Activated CD4-positive, alpha-beta T cell treated with anti-CD3 and anti-CD28 coated beads, Interleukin-2, amount 50 U/mL, for 48 hours (primary cell): Measurements from ENCODE around the gene AZIN2.
"Not testable (repeated sequence)": the region's sequence is repeated elsewhere in the genome, so short reads cannot be mapped to it uniquely, and the experiment has no call there.

Experiments
- DNase-seq, 2 experiments: peaks; one replicate each; pipeline ENCODE4 v3.0.0-alpha.2; 2020

The AZIN2 gene

DNA sequence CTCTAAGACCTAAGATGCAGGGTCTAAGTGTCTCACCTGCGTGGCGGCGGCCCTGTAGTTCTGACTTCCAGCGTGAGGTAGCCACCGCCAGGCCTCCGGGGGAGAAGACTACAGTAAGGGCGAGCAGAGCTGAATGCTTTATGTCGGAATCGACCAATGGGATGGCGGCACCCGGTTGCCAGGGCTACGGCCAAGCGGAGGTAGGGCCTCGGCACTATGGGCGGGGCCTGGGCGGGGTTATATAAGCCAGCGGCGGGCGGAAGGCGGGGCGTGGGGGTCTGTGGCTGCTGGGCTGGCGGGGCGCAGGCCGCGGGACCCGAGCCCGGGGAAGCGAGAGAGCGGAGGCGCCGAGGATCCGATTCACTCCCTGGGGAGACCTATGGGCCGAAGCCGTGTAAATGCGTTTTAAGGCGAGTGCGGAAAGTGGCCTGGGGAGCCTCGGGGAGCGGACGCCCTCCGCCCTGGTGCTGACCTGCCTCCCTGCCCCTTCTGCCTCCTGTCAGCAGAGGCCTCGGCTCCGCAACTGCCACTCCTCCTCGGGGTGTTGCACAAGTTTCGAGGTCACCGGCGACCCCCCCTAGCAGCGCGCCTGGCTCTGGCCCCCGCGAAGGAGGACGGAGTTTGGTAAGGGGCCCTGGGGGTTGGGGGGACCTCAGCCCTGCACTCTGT lies at the start of gene AZIN2:
AZIN2 (plus strand) TSS at position 269 of the 669 bp plus-strand sequence. CDS start 1,097 bp downstream, outside the sequence.
- peak; percentile 98 for DNase-seq

DNA sequence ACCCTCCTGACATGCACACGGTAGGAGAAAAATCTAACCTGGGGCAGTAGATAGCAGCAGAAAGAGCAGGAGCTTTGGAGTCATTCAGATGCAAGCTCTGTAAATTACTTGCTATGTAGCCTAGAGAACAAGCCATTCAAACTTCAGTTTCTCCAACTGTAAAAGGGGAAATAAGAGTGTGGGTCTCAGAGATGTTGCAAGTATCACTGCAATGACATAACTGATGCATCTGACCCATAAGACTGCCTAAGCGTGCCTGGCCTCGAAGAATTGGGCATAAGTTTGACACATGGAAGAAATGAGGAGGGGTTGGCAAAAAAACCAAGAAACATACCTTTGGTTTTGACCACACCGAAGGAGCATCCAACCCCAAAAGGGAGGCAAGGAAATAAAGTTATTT lies 49.4 kb upstream of the AZIN2 start:
- no peak for DNase-seq

DNA sequence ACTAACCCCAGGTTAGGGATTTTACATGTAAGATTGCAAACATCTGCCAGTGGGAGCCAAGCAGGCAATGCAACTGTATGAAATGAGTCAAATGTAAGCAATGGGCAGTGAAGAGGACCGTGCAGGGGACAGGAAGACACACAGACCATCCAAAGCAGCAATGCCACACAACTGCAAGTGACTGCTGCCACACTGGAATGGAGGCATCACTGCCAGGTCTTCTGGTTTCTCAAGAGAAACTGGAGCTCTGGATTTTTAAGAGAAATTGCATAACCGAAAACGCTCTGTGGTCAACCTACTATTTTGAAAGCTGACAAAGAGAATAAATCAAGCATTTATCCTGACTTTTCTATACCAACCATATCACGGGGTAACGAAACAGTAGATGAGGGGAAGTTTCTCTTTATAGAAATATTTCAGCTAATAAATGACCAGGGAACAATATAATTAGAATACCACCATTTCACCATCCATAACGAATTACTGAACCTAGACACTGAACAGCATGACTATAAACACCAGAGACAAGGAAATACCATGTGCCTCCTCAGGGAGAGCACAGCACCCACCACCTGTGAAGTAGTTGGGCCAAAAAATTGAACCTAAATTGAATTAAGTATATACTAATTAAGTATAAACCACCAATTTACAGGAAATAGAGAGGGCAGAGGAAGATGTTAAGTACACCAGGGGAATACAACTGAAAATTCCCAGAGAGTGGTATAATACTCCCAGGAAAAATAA lies 48.7 kb upstream of the AZIN2 start:
- DNase-seq: no peak

DNA sequence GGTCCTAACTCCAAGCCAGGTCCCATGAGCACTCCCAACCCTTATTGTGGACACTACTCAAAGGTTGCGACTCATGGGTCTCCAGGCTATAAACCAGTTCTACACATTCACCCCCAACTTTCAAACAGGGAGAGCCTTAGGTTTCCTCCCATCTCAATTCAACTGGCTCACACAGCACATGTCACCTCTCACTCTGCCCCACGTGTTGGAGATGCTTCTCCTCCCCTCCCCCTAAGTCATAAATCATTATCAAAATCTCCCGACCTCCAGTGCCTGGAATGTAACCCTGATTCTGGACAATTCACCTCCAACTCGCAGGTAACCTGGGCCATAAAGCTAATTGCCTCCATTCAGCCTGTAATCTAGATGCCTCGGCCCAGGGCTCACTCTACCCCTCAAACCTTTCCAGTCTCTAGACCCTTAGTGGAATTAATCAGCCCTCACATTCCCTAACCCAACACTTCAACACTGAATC lies 44.9 kb upstream of the AZIN2 start:
- DNase-seq: peak; percentile 17 to 30

GRCh38 chr1:33036526-33037503 lies 44.1 kb upstream of the AZIN2 start, which contains the start of gene AK2:
AK2 (minus strand) TSS chr1:33036883; CDS start chr1:33036828, 55 bp downstream.
- DNase-seq: peak; percentile 95 to 97

DNA sequence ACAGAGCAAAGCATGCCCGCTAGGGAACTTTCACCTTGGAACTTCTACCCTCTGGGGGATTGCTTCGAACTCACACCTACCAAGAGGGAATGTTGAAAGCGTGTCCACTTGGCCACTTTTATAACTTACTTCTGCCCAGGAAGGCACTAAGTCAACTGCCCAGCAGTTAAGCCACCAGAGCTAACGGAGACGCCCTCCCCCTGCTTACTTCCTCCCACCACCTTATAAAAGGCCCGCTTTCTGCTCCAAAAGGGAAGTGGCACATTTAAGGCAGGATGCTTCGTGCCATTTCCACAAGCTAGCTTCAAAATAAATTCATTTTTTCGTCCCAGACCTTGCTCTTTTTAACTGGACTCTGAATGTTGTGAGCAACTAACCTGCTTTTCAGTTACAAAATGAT lies 41.1 kb upstream of the AZIN2 start:
- no peak for DNase-seq

DNA sequence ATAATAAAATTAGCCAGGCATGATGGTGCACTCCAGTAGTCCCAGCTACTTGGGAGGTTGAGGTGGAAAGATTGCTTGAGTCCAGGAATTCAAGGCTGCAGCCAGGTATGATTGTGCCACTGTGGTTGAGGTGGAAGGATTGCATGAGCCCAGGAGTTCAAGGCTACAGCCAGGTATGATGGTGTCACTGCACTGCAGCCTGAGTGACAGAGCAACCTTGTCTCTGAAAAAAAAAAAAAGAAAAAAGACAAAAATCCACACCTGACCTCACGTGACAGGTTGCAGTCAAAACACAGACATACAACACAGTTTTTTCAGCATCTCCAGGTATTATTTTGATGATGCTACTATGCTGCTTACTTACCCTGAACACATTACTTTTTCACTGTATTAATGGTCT lies 39.9 kb upstream of the AZIN2 start:
- no peak for DNase-seq

GRCh38 chr1:33042831-33043230 lies 38.1 kb upstream of the AZIN2 start:
- DNase-seq: no peak

DNA sequence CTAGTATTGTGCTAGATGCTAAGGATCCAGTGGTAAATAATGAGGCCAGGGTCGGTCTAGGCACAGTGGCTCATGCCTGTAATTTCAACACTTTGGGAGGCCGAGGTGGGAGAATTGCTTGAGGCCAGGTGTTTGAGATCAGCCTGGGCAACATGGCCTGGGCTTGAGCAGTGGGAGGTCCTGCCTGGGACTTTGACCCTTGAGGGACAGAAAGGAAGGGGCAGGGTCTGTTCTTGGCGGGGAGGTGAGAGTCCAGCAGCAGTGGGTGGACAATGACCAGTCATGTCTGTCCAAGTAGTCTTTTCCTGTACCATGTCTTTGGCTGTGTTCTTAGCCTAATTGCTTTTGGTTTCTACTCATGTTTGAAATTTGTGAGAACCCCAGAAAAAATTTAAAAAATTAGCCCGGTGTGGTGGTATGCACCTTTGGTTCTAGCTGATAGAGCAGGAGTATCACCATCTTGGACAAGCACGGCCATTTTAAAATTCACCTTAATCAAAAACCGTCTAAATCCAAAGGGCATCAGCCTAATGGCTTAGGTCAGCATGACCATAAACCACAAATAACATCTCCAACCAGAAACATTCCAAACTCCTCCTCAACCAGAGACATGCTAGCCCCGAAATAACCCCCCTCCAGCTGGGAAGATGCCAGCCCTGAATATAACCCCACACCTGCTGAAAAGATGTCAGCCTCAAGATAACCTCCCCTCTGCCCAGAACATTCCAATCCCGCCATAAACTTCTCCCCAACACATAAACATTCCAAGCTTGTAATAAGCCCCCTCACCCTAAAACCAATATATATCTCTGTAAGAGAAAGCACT lies 37.5 kb upstream of the AZIN2 start:
- DNase-seq: no peak

DNA sequence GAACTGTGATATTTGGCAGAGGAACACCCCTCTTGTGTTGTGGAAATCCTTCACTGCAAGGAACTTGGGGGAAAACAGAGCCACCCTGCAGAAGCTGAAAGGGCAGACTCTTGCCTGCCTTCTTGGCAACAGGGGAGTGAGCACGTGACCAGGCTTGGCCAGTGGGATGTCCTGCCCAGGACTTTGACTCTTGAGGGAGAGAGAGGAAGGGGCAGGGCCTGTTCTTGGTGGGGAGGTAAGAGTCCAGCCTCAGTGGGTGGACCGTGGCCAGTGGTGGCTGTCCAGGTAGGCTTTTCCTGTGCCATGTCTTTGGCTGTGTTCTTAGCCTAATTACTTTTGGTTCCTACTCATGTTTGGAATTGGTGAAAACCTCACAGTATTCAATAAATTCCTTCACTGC lies 35.7 kb upstream of the AZIN2 start:
- DNase-seq: no peak

DNA sequence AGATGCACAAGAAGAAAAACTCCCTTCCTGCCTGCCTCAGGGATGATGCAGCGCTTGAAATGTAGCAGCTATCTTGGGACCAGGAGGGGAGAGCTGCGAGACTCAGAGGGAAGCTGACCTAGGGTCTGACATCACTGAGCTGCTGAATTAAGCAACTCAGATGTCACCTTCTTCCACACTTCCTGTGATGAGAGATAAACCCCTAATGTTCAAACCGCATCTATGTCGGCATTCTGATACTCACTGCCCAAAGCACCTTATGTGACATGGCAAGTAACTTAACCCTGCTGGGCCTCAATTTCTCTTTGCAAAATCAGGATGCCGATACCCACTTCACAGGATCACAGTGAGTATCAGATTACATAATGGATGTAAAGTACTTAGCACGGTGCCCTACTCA lies 35.1 kb upstream of the AZIN2 start:
- no peak for DNase-seq

- DNase-seq: not testable (repeated sequence)
Measured at GRCh38 chr1:33046234-33046633, 34.7 kb upstream of the AZIN2 start.

DNA sequence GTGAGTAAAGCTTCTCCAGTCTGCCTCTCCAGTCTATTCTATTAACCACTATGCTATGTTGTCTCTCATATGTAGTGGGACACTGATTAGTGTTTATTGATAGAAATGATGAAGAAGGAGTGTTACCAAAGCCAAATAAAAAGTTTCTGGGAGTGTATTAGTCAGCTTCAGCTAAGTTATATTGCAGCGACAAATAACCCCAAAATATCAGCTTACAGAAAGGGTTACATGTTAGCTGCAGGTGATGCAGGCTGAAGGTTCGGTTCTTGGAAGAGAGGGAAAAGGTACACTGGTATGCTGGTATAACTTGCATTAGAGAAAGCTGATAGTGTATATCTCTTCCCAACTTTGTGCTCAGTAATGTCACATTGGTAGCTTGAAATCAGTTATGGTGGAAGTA lies 33.7 kb upstream of the AZIN2 start:
- DNase-seq: no peak

DNA sequence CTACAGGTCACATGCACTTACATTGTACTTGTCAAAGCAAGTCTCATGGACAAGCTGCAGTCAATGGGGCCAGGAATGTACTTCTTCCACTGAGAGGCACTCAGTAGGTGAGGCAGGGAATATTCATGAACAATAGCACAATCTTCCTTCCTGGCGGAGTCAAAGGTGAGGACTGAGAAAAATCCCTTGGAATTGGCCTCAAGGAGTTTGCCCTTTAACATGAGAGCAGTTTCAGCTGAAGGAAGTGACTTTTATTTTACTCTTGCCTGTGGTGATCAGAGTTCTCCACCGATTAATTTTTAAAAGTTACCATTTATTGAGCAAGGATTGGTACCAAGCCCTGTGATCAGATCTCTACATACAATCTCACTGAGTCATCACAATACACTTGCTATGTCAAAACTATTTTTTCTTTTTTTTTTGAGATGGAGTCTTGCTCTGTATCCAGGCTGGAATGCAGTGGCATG lies 33.1 kb upstream of the AZIN2 start:
- no peak for DNase-seq

- DNase-seq: no peak
Measured at GRCh38 chr1:33048426-33048825, 32.5 kb upstream of the AZIN2 start.

GRCh38 chr1:33049371-33049770 lies 31.6 kb upstream of the AZIN2 start:
- DNase-seq: no peak

- DNase-seq: no peak
Measured at GRCh38 chr1:33050221-33051076, 30.5 kb upstream of the AZIN2 start.

DNA sequence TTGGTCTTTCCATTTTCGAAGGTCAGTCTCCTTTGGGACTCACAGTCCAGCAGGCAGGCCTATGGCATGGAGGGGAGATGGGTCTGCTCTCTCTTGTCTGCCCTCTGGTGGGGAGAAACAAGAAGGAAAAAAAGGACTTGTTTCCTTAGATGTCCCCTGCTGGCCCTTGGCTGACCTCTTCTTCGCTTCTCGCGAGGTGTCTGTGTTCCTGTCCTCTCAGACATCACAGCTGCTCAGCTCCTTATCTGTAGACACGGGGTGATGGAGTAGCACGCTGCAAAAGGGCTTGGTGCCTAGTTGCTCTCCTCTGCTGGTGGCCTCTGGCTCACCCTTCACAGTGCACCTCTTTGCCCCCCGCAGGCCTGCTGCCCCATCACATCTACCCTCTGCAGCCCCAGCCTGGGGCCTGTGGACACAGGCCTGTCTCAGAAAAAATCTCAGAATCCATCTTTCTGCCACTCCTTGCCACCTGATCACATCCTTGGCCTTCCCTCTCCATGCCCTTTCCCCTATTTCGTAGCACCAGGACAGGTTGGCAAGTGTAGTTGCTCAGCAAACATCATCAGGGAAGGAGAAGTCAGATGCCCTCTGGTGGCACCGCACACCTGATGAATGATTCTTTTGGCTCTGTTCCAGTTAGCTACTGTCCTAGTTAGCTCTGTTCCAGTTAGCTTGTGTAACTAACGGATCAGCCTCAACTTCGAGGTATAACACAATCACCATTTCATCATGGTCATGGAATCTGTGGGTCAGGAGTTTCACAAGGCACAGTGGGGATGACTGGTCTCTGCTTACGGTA lies 25.5 kb upstream of the AZIN2 start:
- DNase-seq: peak; percentile 18 to 31

DNA sequence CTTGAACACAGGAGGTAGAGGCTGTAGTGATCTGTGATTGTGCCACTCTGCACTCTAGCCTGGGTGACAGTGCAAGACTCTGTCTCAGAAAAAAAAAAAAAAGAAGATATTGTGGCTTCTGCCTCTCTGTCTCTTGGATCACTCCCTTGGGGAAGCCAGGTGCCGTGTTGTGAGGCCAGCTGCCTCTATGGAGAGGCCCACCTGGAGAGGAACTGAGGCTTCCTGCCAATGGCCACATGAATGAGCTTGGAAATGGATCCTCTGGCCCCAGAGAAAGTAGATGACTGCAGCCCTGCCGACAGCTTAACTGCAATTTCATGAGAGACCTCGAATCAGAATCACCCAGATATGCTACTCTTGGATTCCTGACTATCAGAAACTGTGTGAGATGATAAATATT lies 24.5 kb upstream of the AZIN2 start:
- DNase-seq: no peak

DNA sequence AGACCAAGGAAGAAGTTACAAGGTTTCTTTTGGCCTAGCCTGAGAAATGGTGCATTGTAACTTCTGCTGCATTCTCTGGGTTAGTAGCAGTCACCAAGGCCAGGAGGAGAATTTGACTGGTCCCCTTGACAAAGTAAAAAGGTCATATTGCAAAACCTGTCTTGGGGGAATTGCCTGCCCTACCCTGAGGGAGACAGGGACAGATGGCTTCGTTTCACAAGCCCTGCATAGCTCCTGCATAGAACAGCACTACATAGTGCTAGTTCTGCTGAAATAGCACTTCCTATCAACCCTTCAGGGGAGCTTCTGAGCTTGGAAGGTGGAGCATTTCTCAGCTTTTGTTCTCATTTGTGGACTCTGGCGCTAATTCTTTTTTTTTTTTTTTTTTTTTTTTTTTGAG lies 23.9 kb upstream of the AZIN2 start:
- no peak for DNase-seq
